Measurements from ENCODE around the gene PACS2.
A peak's percentile ranks its signal among the peaks of the same experiment; 100 is the strongest.

Gene PACS2

GRCh38 chr14:105398044-105398725 is 83.6 kb downstream of the PACS2 start, which contains the start of gene TEX22:
Gene TEX22, plus strand, starts transcription at chr14:105398538. Its CDS starts 803 bp downstream, at chr14:105399341.
- peak; percentile 88 to 90 for DNase-seq (ENCODE audit: extremely low read depth in 1 of 2, low read depth in 1 of 2)

DNA sequence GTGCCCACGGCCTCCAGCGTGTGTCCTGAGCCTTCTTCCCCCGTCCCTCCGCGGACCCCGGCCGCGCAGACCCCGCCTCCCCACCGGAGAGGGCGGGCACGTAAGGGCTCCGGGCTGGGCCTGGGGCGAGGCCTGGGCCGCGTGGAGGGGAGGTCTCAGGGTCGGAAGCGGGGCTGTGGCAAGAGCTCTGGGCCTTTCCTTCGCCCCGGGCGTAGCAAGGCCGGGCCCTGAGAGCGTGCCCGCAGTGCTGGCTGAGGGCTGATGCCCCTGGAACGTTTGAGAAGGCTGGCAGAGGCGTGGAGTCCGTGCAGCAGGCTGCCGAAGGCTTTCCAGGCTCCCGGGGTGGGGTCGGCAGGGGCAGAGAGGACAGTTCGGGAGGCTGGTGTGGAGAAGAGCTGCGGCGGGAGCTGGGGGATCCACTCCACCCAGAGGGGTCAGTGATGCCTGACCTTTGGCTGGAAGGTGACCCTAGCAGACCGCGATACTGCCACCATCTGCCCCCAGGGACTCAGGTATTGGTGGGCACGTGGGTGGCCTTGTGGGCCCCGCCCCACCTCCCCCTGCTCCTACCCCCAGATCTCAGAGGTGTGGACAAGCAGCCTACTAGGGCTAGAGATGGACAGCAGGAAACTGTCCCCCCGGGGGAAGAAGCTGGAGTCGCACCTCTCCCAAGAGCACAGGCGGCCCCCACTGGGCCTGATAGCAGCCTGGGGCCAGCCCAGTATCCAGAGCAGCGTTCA is 84.3 kb downstream of the PACS2 start:
- DNase-seq (ENCODE audit: extremely low read depth in 1 of 2, low read depth in 1 of 2), result peak in 1 of 2 donors; percentile 33

DNA sequence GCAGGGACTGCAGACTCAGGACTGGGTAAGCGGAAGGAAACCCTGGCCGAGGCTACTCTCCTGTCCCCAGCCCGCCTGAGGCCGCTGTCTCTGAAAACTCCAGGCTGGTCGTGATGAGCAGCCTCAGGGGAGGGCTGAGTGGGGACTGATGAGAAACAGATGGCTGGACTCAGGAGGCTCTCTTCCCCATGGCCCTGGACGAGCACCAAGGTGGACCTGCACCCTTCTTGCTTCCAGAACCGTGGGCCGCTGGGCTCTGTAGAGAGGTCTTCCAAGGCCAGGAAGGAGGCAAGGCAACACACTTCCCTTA is 84.9 kb downstream of the PACS2 start:
- DNase-seq (ENCODE audit: extremely low read depth in 1 of 2, low read depth in 1 of 2), result no peak

- DNase-seq (ENCODE audit: extremely low read depth in 1 of 2, low read depth in 1 of 2), result no peak
These were observed 85.5 kb downstream of the PACS2 start for GRCh38 chr14:105400016-105400415.

DNA sequence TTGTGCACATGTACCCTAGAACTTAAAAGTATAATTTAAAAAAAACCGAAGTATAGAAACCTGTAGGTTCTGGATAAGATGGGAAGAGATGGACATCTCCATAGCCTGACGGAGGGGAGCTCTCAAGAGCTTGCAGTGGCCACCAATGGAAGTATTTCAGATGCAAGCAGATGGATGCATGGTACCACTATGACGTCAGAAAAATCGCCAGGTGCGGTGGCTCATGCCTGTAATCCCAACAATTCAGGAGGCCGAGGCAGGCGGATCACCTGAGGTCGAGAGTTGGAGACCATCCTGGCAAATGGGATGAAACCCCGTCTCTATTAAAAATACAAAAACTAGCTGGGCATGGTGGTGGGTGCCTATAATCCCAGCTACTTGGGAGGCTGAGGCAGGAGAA is 87.2 kb downstream of the PACS2 start:
- DNase-seq (ENCODE audit: extremely low read depth in 1 of 2, low read depth in 1 of 2), result no peak

DNA sequence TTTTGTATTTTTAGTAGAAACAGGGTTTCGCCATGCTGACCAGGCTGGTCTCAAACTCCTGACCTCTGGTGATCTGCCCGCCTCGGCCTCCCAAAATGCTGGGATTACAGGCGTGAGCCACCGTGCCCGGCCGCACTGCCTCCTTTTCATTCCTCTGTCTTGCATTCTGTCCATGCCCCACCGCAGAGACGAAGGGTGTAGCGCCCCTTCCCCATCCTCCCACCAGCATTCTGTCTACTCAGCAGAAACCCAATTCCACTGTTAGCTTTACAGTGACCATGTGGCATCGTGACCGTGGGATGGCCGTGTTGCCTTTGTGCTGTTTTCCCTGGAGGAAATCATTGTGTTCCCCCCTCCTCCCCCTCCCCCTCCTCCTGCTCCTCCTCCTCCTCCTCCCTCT is 94.0 kb downstream of the PACS2 start:
- DNase-seq (ENCODE audit: extremely low read depth in 1 of 2, low read depth in 1 of 2), result no peak

DNA sequence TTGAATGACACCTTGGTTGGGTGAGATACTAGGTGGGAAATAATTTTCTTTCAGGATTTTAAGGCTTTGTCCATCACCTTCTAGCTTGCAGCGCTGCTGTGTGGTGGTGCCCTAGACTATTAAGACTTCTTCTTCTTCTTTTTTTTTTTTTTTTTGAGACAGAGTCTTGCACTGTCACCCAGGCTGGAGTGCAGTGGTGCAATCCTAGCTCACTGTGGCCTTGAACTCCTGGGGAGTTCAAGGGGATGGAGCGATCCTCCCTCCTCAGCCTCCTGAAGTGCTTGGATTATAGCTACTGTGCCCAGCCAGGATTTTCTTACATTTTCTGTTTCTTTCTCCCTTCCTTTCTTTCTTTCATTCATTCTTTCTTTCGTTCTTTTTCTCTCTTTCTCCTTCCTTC is 94.8 kb downstream of the PACS2 start:
- no peak for DNase-seq (ENCODE audit: extremely low read depth in 1 of 2, low read depth in 1 of 2)

DNA sequence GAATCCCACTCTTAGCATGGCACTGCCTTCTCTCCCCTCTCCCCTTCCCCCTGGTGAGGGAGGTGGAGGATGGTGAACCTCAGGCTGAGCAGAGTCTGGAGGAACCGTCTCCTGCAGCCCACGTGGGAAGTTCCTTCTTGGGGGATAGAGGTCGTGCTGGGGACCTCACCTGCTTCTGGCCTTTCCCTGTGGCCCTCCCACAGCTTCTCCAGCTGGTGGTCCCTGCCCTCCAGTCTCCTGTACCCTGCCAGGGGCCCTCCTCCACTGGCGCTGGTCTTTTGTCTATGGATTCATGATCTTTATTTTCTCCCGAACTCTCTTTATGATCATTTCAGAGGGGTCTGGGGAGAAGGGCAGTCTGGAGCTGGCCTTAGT is 96.1 kb downstream of the PACS2 start:
- DNase-seq (ENCODE audit: extremely low read depth in 1 of 2, low read depth in 1 of 2), result no peak

DNA sequence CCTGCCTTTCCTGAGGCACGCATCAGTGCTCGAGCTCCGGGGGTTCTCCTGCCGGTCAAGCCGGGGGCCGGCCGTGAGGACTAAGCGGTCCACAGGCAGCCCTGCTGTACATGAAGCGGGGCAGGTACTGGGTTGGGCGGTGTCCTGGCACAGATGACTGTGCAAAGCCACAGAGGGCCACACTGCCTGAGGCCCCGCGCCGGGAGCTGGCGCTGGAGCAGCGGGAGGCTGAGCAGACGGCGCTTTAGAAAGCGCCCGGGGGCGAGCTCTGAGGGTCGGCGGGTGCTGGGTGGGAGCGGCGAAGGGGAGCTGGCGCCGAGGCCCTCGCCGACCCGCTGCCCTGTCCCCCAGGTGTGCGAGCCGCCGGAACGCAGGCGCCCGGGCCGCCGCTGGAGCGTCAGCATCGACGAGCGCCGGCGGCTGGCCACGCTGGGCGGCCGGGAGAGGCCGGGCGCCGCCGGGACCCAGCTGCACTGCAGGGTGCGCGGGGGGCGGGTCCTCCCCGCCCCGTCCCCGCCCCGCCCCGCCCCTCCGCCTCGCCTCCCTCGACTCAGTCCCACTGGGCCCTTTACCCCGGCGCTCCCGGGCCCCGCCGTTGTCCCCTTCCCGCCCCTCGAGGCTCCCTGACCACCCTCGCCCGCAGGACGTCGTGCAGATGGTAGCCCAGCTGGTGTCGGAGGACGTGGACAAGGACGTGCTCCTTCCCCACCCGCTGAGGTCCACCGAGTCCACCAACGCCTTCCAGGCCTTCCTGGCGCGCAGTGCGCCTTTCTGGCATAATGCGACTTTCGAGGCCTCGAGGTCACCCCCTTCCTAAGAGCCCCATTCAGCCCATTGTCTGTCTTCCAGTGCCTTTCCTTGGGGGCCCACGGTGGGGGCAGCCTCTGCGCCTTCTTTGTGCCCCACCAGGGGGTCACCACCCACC is 96.7 kb downstream of the PACS2 start:
- no peak for DNase-seq (ENCODE audit: extremely low read depth in 1 of 2, low read depth in 1 of 2)

- DNase-seq (ENCODE audit: extremely low read depth in 1 of 2, low read depth in 1 of 2), result no peak
These were observed 97.6 kb downstream of the PACS2 start for GRCh38 chr14:105411985-105412770.

- no peak for DNase-seq (ENCODE audit: extremely low read depth in 1 of 2, low read depth in 1 of 2)
These were observed 98.4 kb downstream of the PACS2 start for GRCh38 chr14:105412771-105413543.

DNA sequence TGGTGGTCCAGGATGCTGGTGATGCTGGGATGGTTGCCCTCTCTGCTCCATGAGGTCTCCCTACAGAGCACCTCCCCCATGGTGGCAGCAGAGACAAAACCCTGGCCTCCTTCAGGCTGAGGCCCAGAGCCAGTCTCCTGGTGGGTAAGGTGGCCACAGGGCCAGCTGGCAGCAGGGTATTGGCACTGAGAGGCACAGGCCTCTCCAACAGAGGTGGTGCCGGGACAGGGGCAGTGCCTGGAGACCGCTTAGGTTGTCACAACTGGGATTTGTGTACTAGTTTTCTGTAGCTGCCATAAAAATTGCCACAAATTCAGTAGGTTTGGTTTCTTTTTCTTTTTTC is 99.0 kb downstream of the PACS2 start:
- DNase-seq (ENCODE audit: extremely low read depth in 1 of 2, low read depth in 1 of 2), result no peak

DNA sequence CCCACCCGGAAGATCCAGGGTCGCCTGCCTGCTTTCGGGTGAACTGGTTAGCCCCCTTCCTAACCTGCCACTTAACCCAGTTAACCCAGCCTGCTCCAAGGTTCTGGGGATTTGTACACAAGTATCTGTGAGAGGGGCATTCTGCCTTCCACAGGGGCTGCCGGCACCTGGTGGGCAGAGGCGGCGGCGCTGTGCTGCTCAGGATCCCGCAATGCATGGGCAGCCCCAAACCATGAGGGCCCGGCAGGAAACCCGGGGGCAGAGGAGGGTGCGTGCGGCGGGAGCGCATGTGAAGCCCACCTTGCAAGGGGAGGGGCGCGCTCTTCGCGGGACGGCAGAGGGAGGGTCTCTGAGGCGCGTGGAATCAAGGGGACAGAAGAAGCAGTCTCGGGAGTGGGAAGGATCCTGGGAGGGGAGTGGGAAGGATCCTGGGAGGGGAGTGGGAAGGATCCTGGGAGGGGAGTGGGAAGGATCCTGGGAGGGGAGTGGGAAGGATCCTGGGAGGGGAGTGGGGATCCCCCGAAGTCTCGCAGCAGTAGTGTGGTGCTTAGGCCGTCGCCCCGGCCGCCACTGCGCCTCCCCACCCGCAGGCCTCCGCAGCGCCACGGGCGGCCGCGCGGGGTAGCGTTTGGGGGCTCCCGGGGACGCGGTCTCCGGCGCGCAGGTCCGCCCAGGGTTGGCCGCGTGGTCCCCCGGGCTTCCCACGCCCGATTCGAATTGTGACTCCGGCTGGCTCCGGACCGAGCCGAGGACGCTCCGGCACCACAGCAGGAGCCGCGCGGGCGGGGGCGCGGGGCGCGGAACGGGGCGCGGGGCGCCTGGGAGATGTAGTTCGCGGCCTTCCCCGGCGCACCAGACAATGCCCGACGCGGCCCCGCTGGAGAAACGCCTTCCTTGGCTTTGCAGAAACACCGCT is 100.2 kb downstream of the PACS2 start:
- peak; percentile 56 to 58 for DNase-seq (ENCODE audit: extremely low read depth in 1 of 2, low read depth in 1 of 2)

- DNase-seq (ENCODE audit: extremely low read depth in 1 of 2, low read depth in 1 of 2), result no peak
These were observed 101.2 kb downstream of the PACS2 start for GRCh38 chr14:105415481-105416428.

- DNase-seq (ENCODE audit: extremely low read depth in 1 of 2, low read depth in 1 of 2), result no peak
These were observed 102.1 kb downstream of the PACS2 start for GRCh38 chr14:105416671-105417070.

DNA sequence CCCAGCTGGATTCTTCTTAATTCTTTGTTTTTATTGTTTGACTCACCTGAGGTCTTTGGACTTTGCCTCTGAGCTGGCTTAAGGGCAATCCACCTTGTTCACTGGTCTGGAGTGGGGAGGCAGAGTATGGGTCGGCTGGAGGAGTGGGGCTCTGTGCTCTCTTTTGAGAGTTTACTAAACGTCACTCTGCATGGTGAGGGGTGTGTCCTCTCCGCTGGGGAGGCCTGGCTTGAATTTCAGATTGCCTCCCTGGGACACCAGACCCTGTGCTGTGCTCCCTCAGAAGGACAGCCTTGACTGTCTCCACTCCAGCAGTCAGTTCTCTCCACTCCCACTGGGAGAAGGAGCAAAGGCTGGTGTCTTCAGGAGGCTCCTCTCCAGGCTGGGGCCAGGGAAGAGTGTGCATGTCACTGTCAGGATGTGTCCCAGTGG is 103.2 kb downstream of the PACS2 start:
- no peak for DNase-seq (ENCODE audit: extremely low read depth in 1 of 2, low read depth in 1 of 2)

DNA sequence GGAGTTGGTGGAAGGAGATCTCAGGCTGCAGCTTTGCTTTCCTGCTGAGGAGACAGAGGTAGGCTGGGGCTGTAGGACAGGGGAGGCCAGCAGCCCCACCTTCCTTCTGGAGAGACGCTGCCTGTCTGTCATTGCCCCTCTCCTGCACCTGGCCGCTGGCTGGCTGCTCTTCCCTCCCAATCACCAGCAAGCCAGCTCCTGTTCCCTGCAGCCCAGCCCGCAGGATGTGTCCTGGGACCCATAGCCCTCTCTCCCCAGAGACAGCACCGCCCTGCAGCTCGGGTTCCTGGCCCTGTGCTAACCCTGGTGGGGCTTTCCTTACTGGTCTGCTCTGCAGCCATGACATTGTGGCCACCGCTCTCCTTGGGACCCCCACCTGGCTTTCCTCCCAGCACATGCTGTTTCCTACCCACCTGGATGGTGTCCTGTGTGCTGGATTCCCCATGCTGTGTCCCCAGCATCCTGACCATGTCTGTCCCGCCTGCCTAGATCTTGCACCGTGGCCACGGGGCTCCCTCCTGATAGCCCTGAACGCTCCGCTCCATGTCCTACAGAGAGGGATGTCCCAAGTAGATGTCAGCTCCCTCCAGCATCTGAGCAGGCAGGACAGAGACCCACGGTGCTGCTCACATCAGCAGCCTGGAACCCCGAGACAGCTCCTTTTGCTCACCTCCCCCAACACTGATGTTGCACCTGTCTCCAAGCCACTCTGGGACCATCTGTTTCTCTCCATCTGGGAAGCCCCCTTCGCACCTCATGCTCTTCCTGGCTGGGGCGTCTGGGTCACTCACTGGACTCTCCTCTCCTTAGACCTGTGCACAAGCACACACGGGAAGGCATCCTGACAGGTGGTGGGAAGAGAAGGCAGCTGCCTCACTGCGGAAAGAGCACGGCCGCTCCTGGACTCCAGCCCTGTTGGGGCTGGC is 104.0 kb downstream of the PACS2 start:
- no peak for DNase-seq (ENCODE audit: extremely low read depth in 1 of 2, low read depth in 1 of 2)
